ENCODE data around the gene PRELID1. TPM values are rescaled to one million over a fixed set of nuclear protein-coding genes. Genes with fewer than 3 reads are reported as not detected.

The PRELID1 gene
- polyA plus RNA-seq, 3 donors from 2014 or later: 345 to 494 (median 375) TPM

- DNase-seq: no peak
- Mint-ChIP-seq H3K27me3 (ENCODE audit: low read depth in 3 of 3) (peaks cover 0 to 3% (median 0%) of the 10 kb centered on the region in 3 donors), H3K36me3 (peaks cover 22 to 37% (median 28%) of the 10 kb centered on the region in 3 donors), H3K9me3 (no peaks in the 10 kb centered on the region), H3K4me3 (no peak overlapping the region), H3K4me1 (peaks cover 0 to 1% of the 10 kb centered on the region in 2 donors), H3K27ac (no peak overlapping the region)
Observed at GRCh38 chr5:177288191-177288590, 15.4 kb upstream of the PRELID1 start.

DNA sequence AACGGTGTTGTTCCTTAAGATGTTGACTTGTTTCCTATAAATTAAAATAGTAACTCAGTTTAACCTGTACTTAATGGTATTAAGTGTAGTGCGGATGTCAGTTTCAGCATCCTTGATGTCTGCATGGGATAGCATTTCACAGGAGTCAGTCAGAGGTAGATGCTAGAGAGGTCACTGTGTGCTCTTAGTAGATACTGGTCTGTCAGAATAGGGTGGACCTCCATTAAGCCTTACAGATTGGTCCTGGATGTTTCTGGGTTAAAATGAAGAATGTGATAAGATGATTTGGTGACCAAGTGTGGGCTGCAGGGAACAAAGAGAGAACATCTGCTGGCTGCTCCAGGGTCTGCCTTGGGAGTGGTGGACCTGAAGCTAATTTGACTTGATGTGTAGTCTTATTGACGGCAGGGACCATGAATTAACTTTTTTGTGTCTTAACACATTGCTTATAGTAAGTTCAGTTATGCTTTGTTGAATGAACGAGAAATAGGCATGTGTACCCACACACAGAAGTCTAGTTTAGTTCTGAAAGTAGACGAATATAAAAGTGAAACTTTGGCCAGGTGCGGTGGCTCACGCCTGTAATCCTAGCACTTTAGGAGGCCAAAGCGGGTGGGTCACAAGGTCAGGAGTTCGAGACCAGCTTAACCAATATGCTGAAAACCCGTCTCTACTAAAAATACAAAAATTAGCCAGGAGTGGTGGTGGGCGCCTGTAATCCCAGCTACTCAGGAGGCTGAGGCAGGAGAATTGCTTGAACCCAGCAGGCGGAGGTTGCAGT is 12.6 kb upstream of the PRELID1 start:
- H3K36me3 Mint-ChIP-seq: peaks cover 22 to 36% (median 29%) of the 10 kb centered on the region in 3 donors
- peak overlapping the region in 3 of 6 donors; percentile 30 to 46 (median 34) for H3K27ac Mint-ChIP-seq
- DNase-seq: no peak
- no peak overlapping the region for H3K4me3 Mint-ChIP-seq
- no peaks in the 10 kb centered on the region for H3K9me3 Mint-ChIP-seq
- H3K27me3 Mint-ChIP-seq (ENCODE audit: low read depth in 3 of 3): peaks cover 0 to 10% (median 8%) of the 10 kb centered on the region in 3 donors
- peaks cover 10 to 15% of the 10 kb centered on the region in 2 donors for H3K4me1 Mint-ChIP-seq

DNA sequence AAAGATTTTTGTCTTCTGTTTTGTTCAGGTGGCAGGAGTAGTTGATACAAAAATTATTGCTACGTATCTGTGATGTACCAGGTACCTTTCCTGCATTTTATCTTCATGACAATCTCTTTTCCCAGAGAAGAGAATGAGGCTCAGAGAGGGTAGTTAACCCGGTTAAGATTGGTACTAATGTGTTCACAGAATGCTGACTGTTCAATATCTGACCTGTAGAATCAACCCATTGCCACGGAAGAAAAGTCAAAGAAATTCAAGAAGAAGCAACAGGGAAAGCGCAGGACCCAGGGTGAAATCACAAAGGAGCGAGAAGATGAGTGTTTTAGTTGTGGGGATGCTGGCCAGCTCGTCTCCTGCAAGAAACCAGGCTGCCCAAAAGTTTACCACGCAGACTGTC is 11.9 kb upstream of the PRELID1 start:
- peak overlapping the region in 2 of 6 donors; percentile 30 to 64 for H3K27ac Mint-ChIP-seq
- no peak for DNase-seq
- H3K4me3 Mint-ChIP-seq: no peak overlapping the region
- no peaks in the 10 kb centered on the region for H3K9me3 Mint-ChIP-seq
- peaks cover 17 to 22% of the 10 kb centered on the region in 2 donors for H3K4me1 Mint-ChIP-seq
- H3K36me3 Mint-ChIP-seq: peaks cover 25 to 37% (median 29%) of the 10 kb centered on the region in 3 donors
- peaks cover 0 to 17% (median 12%) of the 10 kb centered on the region in 3 donors for H3K27me3 Mint-ChIP-seq (ENCODE audit: low read depth in 3 of 3)

- H3K27me3 Mint-ChIP-seq (ENCODE audit: low read depth in 3 of 3): peaks cover 0 to 19% (median 14%) of the 10 kb centered on the region in 3 donors
- H3K4me1 Mint-ChIP-seq: peaks cover 38% of the 10 kb centered on the region in 2 donors
- no peaks in the 10 kb centered on the region for H3K9me3 Mint-ChIP-seq
- no peak for DNase-seq
- H3K36me3 Mint-ChIP-seq: peaks cover 23 to 33% (median 25%) of the 10 kb centered on the region in 3 donors
- peak overlapping the region in 2 of 6 donors; percentile 46 to 51 for H3K27ac Mint-ChIP-seq
- no peak overlapping the region for H3K4me3 Mint-ChIP-seq
Observed at GRCh38 chr5:177293819-177294581, 9.6 kb upstream of the PRELID1 start.

DNA sequence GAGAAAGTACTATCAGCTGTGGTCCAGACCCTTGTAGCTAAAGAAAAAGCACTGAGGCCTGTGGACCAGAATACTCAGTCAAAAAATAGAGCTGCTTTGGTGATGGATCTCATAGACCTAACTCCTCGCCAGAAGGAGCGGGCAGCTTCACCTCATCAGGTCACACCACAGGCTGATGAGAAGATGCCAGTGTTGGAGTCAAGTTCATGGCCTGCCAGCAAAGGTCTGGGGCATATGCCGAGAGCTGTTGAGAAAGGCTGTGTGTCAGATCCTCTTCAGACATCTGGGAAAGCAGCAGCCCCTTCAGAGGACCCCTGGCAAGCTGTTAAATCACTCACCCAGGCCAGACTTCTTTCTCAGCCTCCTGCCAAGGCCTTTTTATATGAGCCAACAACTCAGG is 9.0 kb upstream of the PRELID1 start:
- no peaks in the 10 kb centered on the region for H3K9me3 Mint-ChIP-seq
- no peak overlapping the region for H3K4me3 Mint-ChIP-seq
- DNase-seq: no peak
- peaks cover 43 to 44% of the 10 kb centered on the region in 2 donors for H3K4me1 Mint-ChIP-seq
- peaks cover 19 to 29% (median 21%) of the 10 kb centered on the region in 3 donors for H3K36me3 Mint-ChIP-seq
- peaks cover 0 to 20% (median 14%) of the 10 kb centered on the region in 3 donors for H3K27me3 Mint-ChIP-seq (ENCODE audit: low read depth in 3 of 3)
- H3K27ac Mint-ChIP-seq: peak overlapping the region in 4 of 6 donors; percentile 24 to 51 (median 42)

DNA sequence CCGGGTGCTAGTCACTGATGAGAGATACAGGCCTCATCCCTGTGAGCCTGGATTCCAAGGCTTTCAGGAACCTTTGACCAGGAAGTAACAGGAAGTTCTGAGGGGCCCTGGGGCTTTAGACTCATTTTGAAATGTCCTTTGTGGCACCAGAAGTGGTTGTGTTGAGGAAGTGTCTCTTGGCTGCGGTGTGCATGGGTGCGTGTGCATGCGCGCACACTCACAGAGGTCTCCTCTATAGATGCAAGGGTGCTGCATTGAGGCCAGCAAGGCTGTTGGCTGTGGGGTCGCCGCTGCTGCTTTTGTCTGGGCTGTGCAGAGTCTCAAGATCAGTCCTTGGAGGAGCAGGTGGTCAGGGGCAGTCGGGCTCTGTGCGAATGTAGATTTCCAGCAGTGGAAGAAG is 7.7 kb upstream of the PRELID1 start:
- Mint-ChIP-seq H3K36me3 (peaks cover 21 to 32% (median 23%) of the 10 kb centered on the region in 3 donors), H3K27ac (peak overlapping the region; percentile 82 to 92 (median 90)), H3K9me3 (no peaks in the 10 kb centered on the region), H3K4me3 (peak overlapping the region; percentile 25 to 83 (median 72)), H3K4me1 (peaks cover 55 to 57% of the 10 kb centered on the region in 2 donors), H3K27me3 (ENCODE audit: low read depth in 3 of 3) (peaks cover 6 to 25% (median 14%) of the 10 kb centered on the region in 3 donors)
- DNase-seq: no peak

- peak in 1 of 3 donors; percentile 30 for DNase-seq
- H3K9me3 Mint-ChIP-seq: no peaks in the 10 kb centered on the region
- H3K27ac Mint-ChIP-seq: peak overlapping the region; percentile 82 to 92 (median 90)
- H3K4me3 Mint-ChIP-seq: peak overlapping the region; percentile 25 to 83 (median 72)
- peaks cover 62 to 64% of the 10 kb centered on the region in 2 donors for H3K4me1 Mint-ChIP-seq
- peaks cover 6 to 25% (median 14%) of the 10 kb centered on the region in 3 donors for H3K27me3 Mint-ChIP-seq (ENCODE audit: low read depth in 3 of 3)
- H3K36me3 Mint-ChIP-seq: peaks cover 21 to 31% (median 23%) of the 10 kb centered on the region in 3 donors
Observed at GRCh38 chr5:177296581-177296980, 7.0 kb upstream of the PRELID1 start.

- H3K9me3 Mint-ChIP-seq: no peaks in the 10 kb centered on the region
- no peak overlapping the region for H3K4me3 Mint-ChIP-seq
- H3K4me1 Mint-ChIP-seq: peaks cover 75 to 77% of the 10 kb centered on the region in 2 donors
- peak overlapping the region; percentile 90 to 98 (median 96) for H3K27ac Mint-ChIP-seq
- no peak for DNase-seq
- H3K27me3 Mint-ChIP-seq (ENCODE audit: low read depth in 3 of 3): peaks cover 8 to 34% (median 25%) of the 10 kb centered on the region in 3 donors
- H3K36me3 Mint-ChIP-seq: peaks cover 8 to 18% (median 15%) of the 10 kb centered on the region in 3 donors
Observed at GRCh38 chr5:177297922-177298321, 5.7 kb upstream of the PRELID1 start.

- H3K9me3 Mint-ChIP-seq: no peaks in the 10 kb centered on the region
- H3K4me1 Mint-ChIP-seq: peaks cover 84 to 88% of the 10 kb centered on the region in 2 donors
- H3K27me3 Mint-ChIP-seq (ENCODE audit: low read depth in 3 of 3): peaks cover 16 to 47% (median 41%) of the 10 kb centered on the region in 3 donors
- H3K4me3 Mint-ChIP-seq: peak overlapping the region; percentile 23 to 65 (median 54)
- peaks cover 8 to 16% (median 14%) of the 10 kb centered on the region in 3 donors for H3K36me3 Mint-ChIP-seq
- H3K27ac Mint-ChIP-seq: peak overlapping the region; percentile 92 to 98 (median 96)
- DNase-seq: no peak
Observed at GRCh38 chr5:177299697-177300096, 3.9 kb upstream of the PRELID1 start.

DNA sequence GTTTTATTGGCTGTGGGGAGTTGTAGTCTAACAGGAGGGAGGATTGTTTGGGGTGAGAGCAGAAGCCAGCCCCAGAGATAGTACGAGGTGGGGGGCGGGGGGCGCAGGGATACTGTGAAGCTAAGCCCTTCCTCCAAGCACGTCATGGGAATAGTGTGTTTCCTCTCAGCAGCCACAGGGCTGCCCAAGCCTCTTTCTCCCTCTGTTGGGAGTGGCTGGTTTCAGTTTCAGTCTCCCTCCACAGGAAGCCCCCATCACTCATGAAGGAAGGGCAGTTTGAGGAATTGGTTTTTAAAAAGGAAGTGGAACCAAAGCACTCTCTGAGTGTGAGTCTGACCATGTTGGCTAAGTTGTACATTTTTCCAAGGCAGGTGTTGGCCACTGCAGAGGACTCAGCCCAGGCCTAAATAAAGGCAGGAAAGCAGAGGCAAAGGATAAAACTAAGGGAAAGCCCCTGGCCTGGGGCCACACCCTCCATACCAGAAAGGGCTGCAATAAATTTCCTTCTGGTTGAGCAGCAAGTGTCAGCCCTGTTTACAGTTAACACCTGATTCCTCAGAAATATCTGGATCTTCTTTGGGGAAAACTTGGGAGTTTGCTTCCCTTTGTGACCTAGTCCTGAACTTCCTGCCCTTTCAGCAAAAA is 3.2 kb upstream of the PRELID1 start:
- H3K4me1 Mint-ChIP-seq: peaks cover 85 to 91% of the 10 kb centered on the region in 2 donors
- peak overlapping the region; percentile 85 to 95 (median 94) for H3K4me3 Mint-ChIP-seq

DNA sequence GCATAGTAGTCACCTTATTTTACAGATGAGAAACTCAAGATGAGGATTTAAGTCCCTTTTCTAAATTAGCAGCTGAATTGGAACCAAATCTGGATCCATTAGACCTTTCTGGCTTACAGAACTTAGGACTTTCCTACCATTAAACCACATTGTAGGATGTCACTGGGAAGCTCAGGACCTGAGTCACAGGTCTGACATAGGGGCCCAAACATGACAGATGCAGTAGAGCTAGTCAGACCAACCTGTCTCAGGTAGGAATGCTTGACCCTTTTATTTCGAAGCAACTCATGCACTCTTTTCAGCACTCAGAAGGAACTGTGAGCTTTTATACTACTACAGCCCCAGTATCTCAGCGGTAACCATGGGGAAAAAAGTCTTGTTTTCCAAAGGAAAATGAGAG is 2.6 kb upstream of the PRELID1 start:
- Mint-ChIP-seq H3K27ac (peak overlapping the region; percentile 94 to 98 (median 96)), H3K4me3 (peak overlapping the region; percentile 85 to 95 (median 94)), H3K27me3 (ENCODE audit: low read depth in 3 of 3) (peaks cover 16 to 45% (median 34%) of the 10 kb centered on the region in 3 donors), H3K4me1 (peaks cover 85 to 91% of the 10 kb centered on the region in 2 donors), H3K9me3 (no peaks in the 10 kb centered on the region), H3K36me3 (peaks cover 7 to 18% (median 14%) of the 10 kb centered on the region in 3 donors)
- DNase-seq: no peak

More for the DNA sequence above, 3.2 kb upstream of the PRELID1 start:
- H3K27me3 Mint-ChIP-seq (ENCODE audit: low read depth in 3 of 3): peaks cover 16 to 48% (median 40%) of the 10 kb centered on the region in 3 donors
- DNase-seq: peak; percentile 82 to 84 (median 83)
- peak overlapping the region; percentile 94 to 98 (median 96) for H3K27ac Mint-ChIP-seq
- peaks cover 10 to 18% (median 16%) of the 10 kb centered on the region in 3 donors for H3K36me3 Mint-ChIP-seq
- H3K9me3 Mint-ChIP-seq: no peaks in the 10 kb centered on the region

DNA sequence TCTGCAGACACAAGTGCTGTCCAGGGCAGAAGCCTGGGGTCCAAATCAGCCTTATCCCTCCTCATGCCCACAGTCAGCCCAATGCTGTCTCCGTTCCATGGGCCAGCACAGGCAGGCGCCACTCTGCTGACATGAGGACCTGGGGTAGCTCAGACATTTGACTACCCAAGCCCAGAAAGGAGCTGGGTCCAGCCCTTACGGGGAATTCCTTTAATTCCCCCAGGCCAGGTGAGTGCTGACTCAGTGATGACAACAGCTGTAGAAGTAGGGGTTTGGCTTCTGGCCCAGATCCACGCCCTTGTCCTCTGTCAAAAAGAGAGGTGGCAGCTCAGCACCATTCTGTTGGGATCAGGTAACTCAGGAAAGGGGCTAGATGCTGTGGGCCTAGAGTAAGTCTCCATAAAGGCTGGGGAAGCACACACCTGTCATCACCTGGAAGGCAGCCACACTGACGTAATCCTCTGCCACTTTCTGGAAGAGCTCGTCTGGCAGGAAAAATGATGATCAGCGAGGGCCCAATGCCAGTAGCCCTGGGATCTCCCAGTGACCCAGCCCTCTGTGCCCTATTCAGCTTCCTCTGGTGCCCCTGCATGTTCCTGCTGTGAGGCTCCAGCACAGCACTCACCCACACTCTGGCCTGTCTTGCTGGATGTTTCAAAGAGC is 2.0 kb upstream of the PRELID1 start:
- H3K27ac Mint-ChIP-seq: peak overlapping the region; percentile 89 to 98 (median 96)
- no peaks in the 10 kb centered on the region for H3K9me3 Mint-ChIP-seq
- peak overlapping the region; percentile 90 to 95 (median 94) for H3K4me3 Mint-ChIP-seq
- peaks cover 85 to 91% of the 10 kb centered on the region in 2 donors for H3K4me1 Mint-ChIP-seq
- H3K36me3 Mint-ChIP-seq: peaks cover 5 to 21% (median 18%) of the 10 kb centered on the region in 3 donors
- H3K27me3 Mint-ChIP-seq (ENCODE audit: low read depth in 3 of 3): peaks cover 16 to 38% (median 30%) of the 10 kb centered on the region in 3 donors
- no peak for DNase-seq
